Measurements from ENCODE around the gene AFTPH. TPM values are rescaled to one million over a fixed set of nuclear protein-coding genes. Genes with fewer than 3 reads are reported as not detected.
A peak's percentile ranks its signal among the peaks of the same experiment; 100 is the strongest.

AFTPH gene
- total RNA-seq, result 58.0 TPM

- peak within 1 kb of the TSS; percentile 93 to 98 for H3K27ac ChIP-seq
- H3K27me3 ChIP-seq, result no peaks in the 10 kb centered on the region
- no peaks in the 10 kb centered on the region for H3K36me3 ChIP-seq
- H3K4me1 ChIP-seq, result peaks cover 0 to 2% of the 10 kb centered on the region in 2 donors
- DNase-seq (ENCODE audit: low spot score in 2 of 2), result peak; percentile 98 to 99
- intact Hi-C loops (cut with DNase I), result loop anchor here (1.0 to 5.0 kb wide), 9 partner anchors 31 to 381 kb away; partner anchors contain the start of genes LGALSL and SERTAD2
- peak within 1 kb of the TSS; percentile 64 to 99 for H3K4me3 ChIP-seq
- H3K9me3 ChIP-seq, result no peaks in the 10 kb centered on the region
- no peak for TF ChIP-seq CTCF (IDR thresholded peaks at IDR 0.05)
Measured at GRCh38 chr2:64523666-64524603, at the start of gene AFTPH. AFTPH (plus strand) TSS chr2:64524328; CDS start chr2:64551475, 27,147 bp downstream.

- Histone ChIP-seq H3K4me3 (no peak overlapping the region), H3K36me3 (no peaks in the 10 kb centered on the region), H3K27ac (no peak overlapping the region), H3K9me3 (no peaks in the 10 kb centered on the region), H3K4me1 (no peaks in the 10 kb centered on the region), H3K27me3 (no peaks in the 10 kb centered on the region)
- no peak for TF ChIP-seq CTCF (IDR thresholded peaks at IDR 0.05)
- intact Hi-C loops (cut with DNase I), result no loop called here
- DNase-seq (ENCODE audit: low spot score in 2 of 2), result no peak
Measured at GRCh38 chr2:64474636-64475035, 49.5 kb upstream of the AFTPH start.

- H3K4me3 ChIP-seq, result no peak overlapping the region
- H3K4me1 ChIP-seq, result no peaks in the 10 kb centered on the region
- no peak for DNase-seq (ENCODE audit: low spot score in 2 of 2)
- H3K9me3 ChIP-seq, result no peaks in the 10 kb centered on the region
- no peaks in the 10 kb centered on the region for H3K27me3 ChIP-seq
- intact Hi-C loops (cut with DNase I), result no loop called here
- no peaks in the 10 kb centered on the region for H3K36me3 ChIP-seq
- no peak overlapping the region for H3K27ac ChIP-seq
- no peak for TF ChIP-seq CTCF (IDR thresholded peaks at IDR 0.05)
Measured at GRCh38 chr2:64477037-64477436, 47.1 kb upstream of the AFTPH start.

- Histone ChIP-seq H3K27ac (no peak overlapping the region), H3K27me3 (no peaks in the 10 kb centered on the region), H3K36me3 (no peaks in the 10 kb centered on the region), H3K9me3 (no peaks in the 10 kb centered on the region), H3K4me1 (no peaks in the 10 kb centered on the region), H3K4me3 (no peak overlapping the region)
- DNase-seq (ENCODE audit: low spot score in 2 of 2), result no peak
- no peak for TF ChIP-seq CTCF (IDR thresholded peaks at IDR 0.05)
- intact Hi-C loops (cut with DNase I), result no loop called here
Measured at GRCh38 chr2:64477979-64478378, 46.1 kb upstream of the AFTPH start.

- intact Hi-C loops (cut with DNase I), result no loop called here
Measured at GRCh38 chr2:64478502-64479230, 45.5 kb upstream of the AFTPH start.

More at GRCh38 chr2:64478502-64479230, 45.5 kb upstream of the AFTPH start:
- no peak overlapping the region for H3K4me3 ChIP-seq
- TF ChIP-seq CTCF (IDR thresholded peaks at IDR 0.05), result no peak
- no peaks in the 10 kb centered on the region for H3K36me3 ChIP-seq
- H3K4me1 ChIP-seq, result no peaks in the 10 kb centered on the region
- H3K9me3 ChIP-seq, result no peaks in the 10 kb centered on the region
- DNase-seq (ENCODE audit: low spot score in 2 of 2), result no peak
- no peak overlapping the region for H3K27ac ChIP-seq
- H3K27me3 ChIP-seq, result no peaks in the 10 kb centered on the region
